Activated CD4-positive, alpha-beta T cell treated with anti-CD3 and anti-CD28 coated beads for 48 hours (primary cell): Measurements from ENCODE around the gene PRPF6.
A peak's percentile ranks its signal among the peaks of the same experiment; 100 is the strongest.

ENCODE experiments used
- DNase-seq: peaks from one replicate; pipeline ENCODE4 v3.0.0-alpha.2; 2020

Gene PRPF6

DNA sequence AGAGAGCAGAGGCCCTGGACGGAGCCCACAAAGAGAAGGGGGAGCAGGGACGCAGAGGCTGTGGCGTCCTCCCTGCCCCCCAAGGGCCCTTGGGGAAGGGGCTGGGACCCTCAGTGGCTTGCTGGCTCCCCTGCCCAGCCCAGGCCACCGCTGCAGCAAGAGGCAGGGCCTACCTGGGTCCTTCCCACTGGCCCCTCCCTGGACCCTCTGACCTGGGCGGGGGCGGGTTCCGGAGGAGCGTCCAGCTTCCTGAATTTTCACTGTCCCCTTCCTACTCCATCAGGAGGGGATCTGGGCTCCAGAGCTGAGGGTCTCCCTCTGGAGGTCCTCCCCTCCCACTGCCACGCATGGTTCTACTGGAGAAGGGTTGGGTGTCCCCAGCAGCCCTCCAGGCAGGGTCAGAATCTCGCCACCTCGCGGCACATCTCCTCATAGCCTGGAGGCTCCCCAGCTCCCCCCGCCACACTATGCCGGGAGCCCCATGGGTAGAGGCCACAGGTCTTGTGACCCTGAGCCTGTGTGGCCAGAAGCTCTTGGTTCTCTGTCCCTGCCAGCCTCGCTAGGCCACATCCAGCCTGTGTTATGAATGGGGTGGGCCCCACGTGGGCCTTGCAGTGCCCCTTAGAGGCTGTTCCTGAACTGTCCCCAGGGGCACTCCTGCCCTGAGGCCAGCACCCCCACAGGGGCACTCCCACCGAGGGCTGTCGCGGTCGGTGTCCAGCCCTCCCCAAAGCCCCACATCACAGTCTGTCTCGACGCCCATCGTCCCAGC lies 69.5 kb downstream of the PRPF6 start:
- no peak for DNase-seq

DNA sequence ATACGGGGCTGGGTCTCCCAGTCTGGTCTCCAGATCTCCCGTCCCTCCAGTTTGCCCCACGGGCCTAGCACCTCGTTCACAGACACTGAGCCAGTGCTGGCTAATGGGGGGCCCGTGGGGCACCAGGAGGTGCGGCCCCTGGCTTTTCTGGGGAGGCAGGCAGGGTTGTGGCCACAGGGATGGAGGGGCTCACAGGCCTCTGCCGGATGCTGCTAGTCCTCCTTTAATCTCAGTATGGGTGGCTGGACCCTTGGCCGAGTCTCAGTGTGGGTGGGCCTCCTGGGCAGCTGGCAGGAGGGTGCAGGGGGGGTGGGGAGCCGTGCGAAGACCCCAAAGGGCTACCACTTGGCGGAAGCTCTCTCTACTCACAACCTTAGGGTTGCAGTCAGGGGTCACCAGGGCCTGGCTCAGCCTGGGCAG lies 70.1 kb downstream of the PRPF6 start:
- DNase-seq, result no peak

DNA sequence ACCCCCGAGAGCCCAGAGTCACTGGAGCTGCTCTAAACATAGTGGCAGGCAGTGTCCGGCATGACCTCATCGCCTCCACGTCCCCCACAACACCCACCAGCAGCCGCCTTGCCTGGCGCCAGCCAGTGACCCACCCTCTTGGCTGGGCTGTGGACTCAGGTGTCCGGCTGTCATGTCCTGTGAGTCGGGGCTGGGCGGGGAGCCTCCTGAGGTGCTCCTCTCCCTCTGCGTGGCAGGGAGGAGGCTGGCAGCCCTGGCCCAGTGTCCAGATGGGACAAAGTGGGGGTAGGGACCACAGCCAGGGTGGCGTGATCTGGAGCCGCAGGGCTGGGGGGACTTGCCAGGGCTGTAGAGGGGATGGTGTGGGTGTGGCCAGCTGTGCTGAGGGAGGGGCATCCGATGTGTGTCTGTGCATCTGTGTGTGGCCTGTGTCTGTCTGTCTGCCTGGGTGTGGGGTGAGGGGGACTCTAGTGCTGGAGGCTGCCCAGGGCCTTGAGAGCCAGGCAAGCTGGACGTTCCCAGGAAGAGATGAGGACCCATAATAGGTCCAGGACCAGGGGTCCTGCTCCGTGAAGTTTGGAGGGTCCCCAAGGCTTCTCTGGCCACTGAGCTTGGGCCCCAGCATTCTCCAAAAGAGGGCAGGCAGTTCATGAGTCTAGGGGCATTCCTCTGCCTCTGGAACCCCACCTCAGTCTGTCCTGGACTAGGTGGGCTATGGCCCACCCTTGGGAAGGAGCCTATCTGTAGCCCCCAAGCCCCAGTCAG lies 70.8 kb downstream of the PRPF6 start:
- DNase-seq, result no peak

DNA sequence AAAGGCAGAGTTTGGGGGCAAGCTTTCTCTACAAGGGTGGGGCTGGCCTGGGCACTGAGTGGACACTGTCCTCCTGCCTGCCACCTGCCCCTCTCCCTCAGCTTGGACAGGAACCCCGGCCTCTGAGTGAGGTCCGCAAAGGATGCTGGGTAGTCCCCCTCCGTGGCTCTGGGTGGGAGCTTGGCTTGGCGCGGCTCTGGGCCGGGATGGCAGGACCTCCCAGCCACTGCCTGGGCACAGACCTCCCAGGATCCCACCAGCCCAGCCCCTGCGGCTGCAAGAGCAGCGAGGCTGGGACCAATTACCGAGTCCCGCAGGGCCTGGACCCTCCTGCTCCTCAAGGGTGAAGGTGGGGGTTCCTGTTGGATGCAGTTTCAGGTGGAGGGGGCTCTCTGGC lies 71.4 kb downstream of the PRPF6 start:
- DNase-seq, result no peak

GRCh38 chr20:64052987-64053840 lies 72.3 kb downstream of the PRPF6 start:
- no peak for DNase-seq

DNA sequence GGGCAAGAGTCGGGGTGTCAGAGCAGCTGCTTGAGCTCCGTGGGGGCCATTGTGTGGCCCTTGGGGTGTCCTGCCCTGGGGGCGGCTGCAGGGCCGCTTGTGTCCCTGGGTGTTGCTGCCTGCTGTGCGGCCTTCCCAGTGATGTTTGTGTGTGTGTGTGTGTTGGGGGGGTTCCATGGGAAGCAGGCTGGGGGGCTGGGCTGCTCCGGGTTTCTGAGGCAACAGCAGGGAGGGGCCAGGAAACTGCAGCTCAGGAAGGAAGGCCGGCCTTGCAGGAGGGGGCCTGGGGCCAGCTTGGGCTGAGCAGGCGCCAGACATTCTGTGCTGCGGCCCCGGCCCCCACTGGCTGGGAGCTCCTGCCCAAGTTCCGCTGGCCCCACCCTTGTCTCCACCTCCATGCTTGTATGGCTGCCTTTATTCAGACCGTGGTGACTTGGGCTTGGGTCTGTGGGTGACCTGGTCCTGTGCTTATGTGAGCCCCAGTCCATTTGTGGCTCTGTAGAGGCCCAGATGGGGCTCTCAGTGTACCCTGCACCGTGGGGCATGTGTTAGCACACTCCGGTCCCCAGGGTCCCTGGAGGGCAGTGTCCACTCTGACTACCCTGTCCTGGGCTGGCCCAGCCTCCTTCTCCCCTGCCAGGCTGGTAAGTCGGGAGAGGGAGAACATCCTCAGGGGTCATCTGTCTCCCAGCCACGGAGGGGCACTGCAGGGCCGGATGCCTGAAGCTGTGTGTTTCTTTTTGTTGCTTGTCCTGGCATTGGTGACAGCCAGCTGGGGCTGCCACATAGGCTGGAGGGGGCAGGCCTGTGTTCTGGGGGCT lies 73.1 kb downstream of the PRPF6 start:
- DNase-seq, result no peak

DNA sequence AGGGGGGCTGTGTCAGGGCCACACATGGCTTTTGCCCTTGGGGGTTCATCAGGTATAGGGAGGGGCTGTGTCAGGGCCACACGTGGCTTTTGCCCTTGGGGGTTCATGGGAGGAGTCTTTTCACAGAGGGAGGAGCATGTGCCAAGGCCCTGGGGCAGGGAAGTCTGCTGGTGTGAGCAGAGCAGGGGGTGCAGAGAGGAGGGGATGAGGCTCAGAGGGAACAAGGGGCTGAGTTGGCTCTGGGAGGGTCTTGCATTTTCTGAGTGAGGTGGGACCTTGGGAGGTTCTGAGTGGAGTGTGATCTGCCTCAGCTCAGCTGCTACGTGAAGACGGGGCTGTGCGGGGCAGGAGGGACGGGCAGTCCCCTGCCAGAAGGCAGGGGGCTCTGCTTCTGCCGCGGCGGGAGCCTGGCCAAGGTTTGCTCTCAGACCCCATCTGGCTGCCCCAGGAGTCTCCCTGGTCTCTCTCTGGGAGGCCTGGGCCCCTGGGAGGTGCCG lies 74.5 kb downstream of the PRPF6 start:
- DNase-seq, result no peak

- no peak for DNase-seq
These were observed 75.1 kb downstream of the PRPF6 start for GRCh38 chr20:64055893-64056638.

DNA sequence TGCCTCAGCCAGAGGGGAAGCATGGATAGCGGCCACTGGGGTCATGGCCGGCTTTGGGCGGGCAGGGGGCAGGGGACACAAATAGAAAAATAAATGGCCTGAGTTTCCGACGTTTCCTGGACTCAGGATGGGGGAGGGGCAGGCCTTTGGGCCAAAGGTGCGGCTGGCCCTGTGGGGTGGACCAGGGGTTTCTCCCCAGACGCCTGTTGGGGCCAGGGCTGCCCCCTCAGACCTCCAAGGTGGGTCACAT lies 75.6 kb downstream of the PRPF6 start:
- DNase-seq, result no peak

DNA sequence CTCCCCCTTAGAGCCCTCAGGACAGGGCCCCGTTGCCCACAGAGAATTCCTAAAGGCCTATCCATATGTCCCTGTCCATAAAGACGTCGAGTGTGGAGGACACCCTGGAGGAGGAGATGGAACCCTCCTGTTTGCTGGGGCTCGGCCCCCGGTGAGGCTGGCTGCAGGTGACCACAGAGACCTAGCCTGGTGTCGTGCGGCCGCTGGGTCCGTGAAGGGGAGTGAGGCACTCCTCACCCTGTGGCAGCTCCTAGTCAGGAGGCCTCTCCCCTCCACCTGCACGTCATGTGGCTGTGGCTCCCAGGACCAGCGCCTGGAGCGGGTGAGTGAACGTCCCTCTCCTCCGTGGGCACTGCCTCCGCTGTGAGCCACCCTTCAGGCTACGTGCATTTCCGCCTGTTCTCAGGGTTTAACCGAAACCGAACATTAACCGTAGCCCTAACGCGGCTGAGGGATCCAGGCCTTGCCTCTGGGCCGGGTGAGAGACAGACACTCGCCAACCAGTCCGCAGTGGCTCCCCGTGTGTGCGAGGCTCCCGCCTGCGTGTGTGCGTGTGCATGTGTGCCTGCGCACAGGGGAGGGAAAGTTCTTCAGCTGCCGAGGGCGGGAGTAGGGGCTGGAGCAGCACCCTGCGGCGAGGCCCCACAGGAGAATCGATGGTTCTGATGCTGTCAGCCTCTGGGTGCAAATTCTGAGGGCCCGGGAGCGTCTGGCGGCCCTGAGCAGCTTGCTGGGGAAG lies 76.1 kb downstream of the PRPF6 start:
- peak; percentile 40 for DNase-seq

GRCh38 chr20:64057628-64058498 lies 76.9 kb downstream of the PRPF6 start:
- peak; percentile 92 for DNase-seq

DNA sequence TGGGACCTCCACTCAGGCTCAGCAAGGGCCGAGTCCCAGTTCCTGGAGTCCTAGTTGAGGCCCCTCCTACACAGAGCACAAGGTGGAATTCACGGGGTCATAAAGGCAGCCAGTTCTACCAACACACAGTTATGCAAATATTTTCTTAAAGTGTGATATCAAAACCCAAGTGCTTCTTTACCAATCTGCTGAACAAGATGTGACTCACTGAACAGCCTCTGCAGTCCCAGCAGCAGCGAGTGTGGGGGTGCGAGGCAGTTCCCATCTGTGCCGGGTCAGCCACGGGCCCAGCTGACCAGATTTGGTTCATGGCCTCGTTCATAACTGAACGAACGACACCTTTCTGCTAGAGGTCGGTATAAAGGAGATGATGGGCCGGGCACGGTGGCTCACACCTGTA lies 77.6 kb downstream of the PRPF6 start:
- DNase-seq, result no peak

GRCh38 chr20:64062276-64062595 lies 81.3 kb downstream of the PRPF6 start:
- DNase-seq, result no peak

DNA sequence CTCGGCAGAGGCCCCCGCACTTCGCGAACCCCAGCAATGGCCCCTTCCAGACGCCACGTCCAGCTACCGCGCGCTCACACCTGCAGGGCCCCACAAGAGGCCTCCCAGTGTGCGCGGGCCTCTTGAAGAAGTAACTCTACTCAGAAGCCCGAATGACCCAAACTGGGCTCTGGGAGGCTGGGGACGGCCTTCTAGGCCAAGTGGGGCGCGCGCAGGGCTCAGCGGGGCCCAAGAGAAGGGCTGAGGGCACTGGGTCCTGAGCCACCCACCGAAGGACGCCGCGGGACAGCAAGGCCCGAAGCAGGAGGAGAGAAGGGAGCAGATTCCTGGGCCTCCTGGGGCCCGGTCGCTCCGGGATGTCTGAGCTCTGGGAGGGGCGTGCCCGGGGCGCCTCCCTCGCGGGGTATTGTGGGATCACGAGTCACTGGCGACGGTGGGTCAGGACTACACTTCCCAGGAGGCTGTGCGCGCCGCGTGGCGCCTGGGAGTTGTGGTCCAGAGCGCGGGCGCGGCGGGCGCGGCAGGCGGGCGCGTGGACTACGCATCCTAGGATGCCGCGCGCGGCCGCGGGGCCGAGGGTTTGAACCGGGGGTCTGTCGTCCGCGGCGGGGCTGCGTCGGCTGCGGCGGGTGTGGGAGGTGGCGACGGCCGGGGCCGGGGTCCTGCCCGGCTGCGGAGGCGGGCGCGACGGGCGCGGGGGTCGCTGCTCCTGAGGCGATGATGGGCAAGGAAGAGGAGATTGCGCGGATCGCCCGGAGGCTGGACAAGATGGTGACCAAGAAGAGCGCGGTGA lies 81.9 kb downstream of the PRPF6 start, which contains the start of gene TCEA2:
Gene TCEA2 (plus strand): TSS at position 603 of the 793 bp plus-strand sequence. CDS start 115 bp downstream, at position 718.
- DNase-seq, result peak; percentile 97

DNA sequence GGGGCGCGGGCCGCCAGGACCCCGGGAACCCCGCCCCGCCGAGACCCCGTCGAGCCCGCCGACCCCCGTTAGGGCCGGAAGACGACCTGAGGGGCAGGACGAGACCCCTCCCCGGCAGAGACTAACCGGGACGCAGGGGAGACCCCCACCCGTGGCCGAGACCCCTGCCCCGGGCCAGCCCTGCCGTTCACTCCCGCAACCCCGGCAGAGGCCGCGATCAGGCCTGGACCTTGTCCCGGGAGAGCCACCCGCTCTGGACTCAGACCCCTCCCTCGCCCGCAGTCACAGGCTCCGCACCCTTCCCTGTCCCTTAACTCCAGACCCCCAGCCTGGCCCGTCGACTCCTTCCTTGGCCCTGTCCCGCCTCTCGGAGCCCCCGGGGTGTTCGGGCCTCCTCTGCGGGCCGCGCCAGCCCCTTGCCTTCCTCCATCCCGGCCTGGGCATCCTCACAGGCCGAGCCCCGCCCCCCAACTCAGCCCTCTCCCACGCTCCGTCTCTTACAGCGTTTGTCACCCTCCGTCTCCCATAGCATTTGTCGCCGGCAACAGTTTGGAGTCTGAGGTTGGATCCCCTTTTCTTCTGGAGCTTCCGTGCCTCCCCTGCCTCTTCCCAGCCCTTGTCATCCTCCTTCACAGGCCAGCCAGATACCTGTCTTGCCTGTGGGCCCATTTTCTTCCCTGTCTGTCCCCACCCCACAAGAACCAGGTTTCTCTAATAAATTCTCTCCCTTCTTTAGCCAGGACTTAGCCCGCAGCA lies 82.6 kb downstream of the PRPF6 start:
- DNase-seq, result peak; percentile 66

- no peak for DNase-seq
These were observed 83.3 kb downstream of the PRPF6 start for GRCh38 chr20:64064145-64064698.

GRCh38 chr20:64065062-64065973 lies 84.4 kb downstream of the PRPF6 start:
- DNase-seq, result no peak
